OCI-LY3 (cell line): ENCODE results near the gene RAB12.

Experiments used
- H2AFZ ChIP-seq: fragments of 200-600, 300-600 bp; shearing (Covaris generic); 2 replicates; pipeline ENCODE4 v1.6.0; 2014; ENCODE audit warnings: antibody characterized with exemption, low read depth, low read length
- H3K27ac ChIP-seq: fragments of 200-600, 300-600 bp; sonication (generic); 2 replicates; pipeline ENCODE4 v1.5.1; 2014; ENCODE audit warnings: mild to moderate bottlenecking, low read length, moderate library complexity, mixed read lengths
- H3K27me3 ChIP-seq: fragments of 200-600, 300-600 bp; sonication (generic); 2 replicates; pipeline ENCODE4 v1.6.1; 2014; ENCODE audit warnings: low read depth, low read length, mixed read lengths
- H3K36me3 ChIP-seq: fragments of 200-600, 300-600 bp; sonication (generic); replicated peaks from 2 replicates; pipeline ENCODE3; 2014; ENCODE audit warnings: low read depth, low read length, mixed read lengths
- H3K4me1 ChIP-seq: fragments of 300-600, 200-600 bp; sonication (generic); 2 replicates; pipeline ENCODE4 v1.6.1; 2014; ENCODE audit warnings: low read length, mixed read lengths
- H3K4me2 ChIP-seq: fragments of 200-600, 300-600 bp; sonication (generic); 2 replicates; pipeline ENCODE4 v1.6.1; 2014; ENCODE audit warnings: low read length, mixed read lengths
- H3K4me3 ChIP-seq: fragments of 300-600, 200-600 bp; sonication (generic); 2 replicates; pipeline ENCODE4 v1.5.1; 2014; ENCODE audit warnings: antibody characterized with exemption, mild to moderate bottlenecking, low read length, moderate library complexity
- H3K79me2 ChIP-seq: fragments of 300-600, 200-600 bp; shearing (Covaris generic); 2 replicates; pipeline ENCODE4 v1.6.1; 2014; ENCODE audit warnings: mild to moderate bottlenecking, low read length, mixed read lengths
- H3K9ac ChIP-seq: fragments of 300-600, 200-600 bp; shearing (Covaris generic); 2 replicates; pipeline ENCODE4 v1.6.0; 2014; ENCODE audit warnings: mild to moderate bottlenecking, low read length, moderate library complexity
- H3K9me3 ChIP-seq: fragments of 200-600, 300-600 bp; shearing (Covaris generic); 2 replicates; pipeline ENCODE4 v1.6.1; 2014; ENCODE audit warnings: low read length, mixed read lengths; ENCODE audit not compliant: insufficient read depth
- H4K20me1 ChIP-seq: fragments of 200-600, 300-600 bp; sonication (generic); 2 replicates; pipeline ENCODE4 v1.6.1; 2016; ENCODE audit warnings: low read length, mixed read lengths; ENCODE audit not compliant: insufficient read depth
- CTCF ChIP-seq: fragments of 200-600, 300-600 bp; sonication (generic); IDR thresholded peaks from 2 replicates; pipeline ENCODE4 v1.5.1; 2014; ENCODE audit warnings: antibody characterized with exemption, low read length, low read depth
- EZH2phosphoT487 ChIP-seq: fragments of 200-600 bp; shearing (Covaris generic); IDR thresholded peaks from 2 replicates; pipeline ENCODE4 v1.6.1; 2018; ENCODE audit warnings: antibody characterized with exemption, mixed run types, low read depth

Gene RAB12

DNA sequence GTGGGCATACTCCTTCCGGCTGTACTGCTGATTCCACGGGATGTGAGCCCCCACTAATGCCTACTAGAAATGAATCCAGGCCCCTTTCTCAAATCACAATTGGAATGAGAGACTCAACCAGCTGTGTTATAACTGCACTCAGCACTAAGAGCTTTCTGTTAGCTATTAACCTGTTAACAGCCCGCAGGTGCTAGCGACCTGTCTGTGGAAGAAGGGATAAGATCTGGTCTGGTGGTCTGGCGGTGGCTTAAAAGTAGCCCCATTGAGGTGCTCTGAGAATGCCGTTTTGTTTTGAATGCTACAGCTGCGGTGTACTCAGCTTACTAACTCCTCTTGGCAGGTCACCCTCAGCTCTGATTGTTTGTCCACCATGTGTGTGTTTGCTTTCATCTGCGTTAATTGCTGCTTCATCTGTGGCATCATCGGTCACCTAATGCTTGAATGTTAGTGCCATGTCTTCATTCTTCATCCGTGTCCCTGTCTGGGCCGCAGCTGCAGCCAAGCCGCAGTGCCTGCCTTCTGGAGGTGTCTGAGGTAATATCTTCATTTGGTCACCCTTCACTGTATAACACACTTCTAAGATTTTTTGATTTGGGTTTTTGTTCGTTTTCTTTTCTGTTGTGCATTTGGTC lies 16.3 kb downstream of the RAB12 start:
- H3K4me2 ChIP-seq, result no peak overlapping the region
- peaks cover 20% of the 10 kb centered on the region for H3K36me3 ChIP-seq
- no peak overlapping the region for H3K9ac ChIP-seq
- no peak for TF ChIP-seq CTCF
- TF ChIP-seq EZH2phosphoT487, result no peak
- H3K27ac ChIP-seq, result no peak overlapping the region
- H3K4me3 ChIP-seq, result no peak overlapping the region
- H2AFZ ChIP-seq, result no peak overlapping the region
- H3K27me3 ChIP-seq, result no peaks in the 10 kb centered on the region
- peaks cover 56% of the 10 kb centered on the region for H4K20me1 ChIP-seq
- H3K79me2 ChIP-seq, result peaks cover 78% of the 10 kb centered on the region
- peaks cover 28% of the 10 kb centered on the region for H3K4me1 ChIP-seq
- H3K9me3 ChIP-seq, result no peaks in the 10 kb centered on the region

DNA sequence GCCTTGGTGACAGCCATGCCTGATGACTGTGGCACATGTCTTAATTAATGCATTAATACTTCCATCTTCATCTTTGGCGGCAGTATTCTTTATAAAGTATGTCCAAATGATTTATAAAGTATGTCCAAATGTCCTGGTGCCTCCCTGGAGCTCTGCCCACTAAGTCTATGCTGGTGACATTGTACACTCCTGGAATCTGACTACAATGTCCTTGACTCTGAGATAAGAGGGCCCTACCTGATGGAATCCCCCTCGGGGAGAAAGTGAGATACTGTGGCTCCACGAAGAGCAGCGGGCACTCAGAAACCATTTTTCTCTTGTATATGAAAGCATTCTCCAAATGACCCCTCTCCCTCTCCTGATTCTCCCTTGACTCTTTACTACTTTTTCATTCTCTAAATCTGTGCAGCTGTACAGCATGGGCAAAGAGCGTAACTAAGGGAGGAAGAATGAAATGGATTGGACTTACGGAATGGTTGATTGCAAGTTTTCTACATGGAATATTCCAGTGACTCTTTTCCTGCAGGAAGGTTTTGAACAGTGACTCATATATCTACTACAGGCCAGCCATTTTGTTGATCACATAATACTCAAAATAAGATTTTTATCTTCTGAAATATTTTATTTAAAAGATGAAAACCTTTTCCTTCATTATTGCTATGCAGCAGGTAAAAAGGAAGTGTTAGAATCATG lies 17.3 kb downstream of the RAB12 start:
- Histone ChIP-seq H3K36me3 (peaks cover 20% of the 10 kb centered on the region), H3K4me2 (no peak overlapping the region), H3K27me3 (no peaks in the 10 kb centered on the region), H3K4me3 (no peak overlapping the region), H2AFZ (no peak overlapping the region), H3K9me3 (no peaks in the 10 kb centered on the region), H4K20me1 (peaks cover 46% of the 10 kb centered on the region), H3K4me1 (peaks cover 19% of the 10 kb centered on the region), H3K9ac (no peak overlapping the region), H3K79me2 (peaks cover 76% of the 10 kb centered on the region), H3K27ac (no peak overlapping the region)
- TF ChIP-seq CTCF (no peak), EZH2phosphoT487 (no peak)

- no peak overlapping the region for H3K9ac ChIP-seq
- H3K27me3 ChIP-seq, result no peaks in the 10 kb centered on the region
- H3K79me2 ChIP-seq, result peaks cover 71% of the 10 kb centered on the region
- H3K36me3 ChIP-seq, result peaks cover 20% of the 10 kb centered on the region
- H4K20me1 ChIP-seq, result peaks cover 41% of the 10 kb centered on the region
- TF ChIP-seq CTCF (no peak), EZH2phosphoT487 (no peak)
- H3K4me2 ChIP-seq, result no peak overlapping the region
- H3K27ac ChIP-seq, result no peak overlapping the region
- H3K9me3 ChIP-seq, result no peaks in the 10 kb centered on the region
- H2AFZ ChIP-seq, result no peak overlapping the region
- H3K4me3 ChIP-seq, result no peak overlapping the region
- peaks cover 17% of the 10 kb centered on the region for H3K4me1 ChIP-seq
These were observed 17.9 kb downstream of the RAB12 start for GRCh38 chr18:8627107-8627472.

- Histone ChIP-seq H3K36me3 (peaks cover 20% of the 10 kb centered on the region), H3K4me2 (no peak overlapping the region), H3K79me2 (peaks cover 66% of the 10 kb centered on the region), H3K4me3 (no peak overlapping the region), H3K9me3 (no peaks in the 10 kb centered on the region), H4K20me1 (peaks cover 39% of the 10 kb centered on the region), H3K27ac (no peak overlapping the region), H3K9ac (no peak overlapping the region), H3K27me3 (no peaks in the 10 kb centered on the region), H3K4me1 (peaks cover 16% of the 10 kb centered on the region), H2AFZ (no peak overlapping the region)
- TF ChIP-seq EZH2phosphoT487 (no peak), CTCF (no peak)
These were observed 18.3 kb downstream of the RAB12 start for GRCh38 chr18:8627540-8627939.
